HepG2 (cell line): ENCODE results near the gene BSG. TPM values are rescaled to one million over a fixed set of nuclear protein-coding genes. Genes with fewer than 3 reads are reported as not detected.
A peak's percentile ranks its signal among the peaks of the same experiment; 100 is the strongest.

ENCODE experiments used
- ATAC-seq: fragments of 200-7000 bp; cut with Tn5 transposase; 3 replicates; pipeline ENCODE4 v1.9.1; 2020; ENCODE audit warnings: mild to moderate bottlenecking, moderate library complexity
- BruUV-seq: library from RNA; stranded (reverse); fragments of 400-500 nt; replicated peaks from 2 replicates; lab custom pipeline; 2021; lab: Mats Ljungman, UMichigan
- CTCF ChIA-PET: fragments of 300-600 bp; formaldehyde crosslinking; extraction: SDS; loops from one replicate; lab custom pipeline; 2021; ENCODE audit warnings: low total read pairs, inconsistent platforms, low intra/inter-chr PET ratio; lab: Yijun Ruan, JAX
- POLR2A ChIA-PET: fragments of 350-600 bp; sonication (Branson Sonifier 250); formaldehyde crosslinking; loops from one replicate; lab custom pipeline; 2020; ENCODE audit warnings: antibody characterized with exemption, inconsistent platforms; lab: Yijun Ruan, JAX
- DNase-seq: peaks from one replicate; pipeline ENCODE4 v3.0.0-alpha.2; 2015; ENCODE audit warnings: low spot score
- FAIRE-seq: peaks from 3 replicates; lab custom pipeline; 2011; peaks lifted over from hg19 to GRCh38; lab: Jason Lieb, UNC
- H2AFZ ChIP-seq: one replicate; pipeline ENCODE4 v1.6.1; 2011; ENCODE audit warnings: low read length, inconsistent platforms
- H3K27ac ChIP-seq: fragments of 300-600 bp; 3 replicates; pipeline ENCODE4 v1.8.0; 2011; ENCODE audit warnings: mixed run types, mild to moderate bottlenecking, mixed read lengths, low read length, inconsistent platforms; ENCODE audit not compliant: insufficient read depth; ENCODE audit errors: extremely low read length
- H3K27me3 ChIP-seq, 2 experiments: fragments of 200-600 bp in 1 of 2; 2 replicates in 1 of 2; 3 replicates in 1 of 2; pipeline versions ENCODE4 v1.6.0 to v1.8.0; 2011; ENCODE audit warnings: low read length in 2 of 2, mild to moderate bottlenecking in 2 of 2, moderate library complexity in 2 of 2, inconsistent platforms in 1 of 2; ENCODE audit not compliant: insufficient read depth in 2 of 2, control insufficient read depth in 1 of 2
- H3K36me3 ChIP-seq, 2 experiments: fragments of 200-600 bp in 1 of 2; replicated peaks in 1 of 2; 2 replicates in 1 of 2; 3 replicates in 1 of 2; pipeline versions ENCODE4 v1.5.1 to v1.8.0; 2011; ENCODE audit warnings: low read length in 2 of 2, inconsistent platforms in 1 of 2; ENCODE audit not compliant: insufficient read depth in 2 of 2, control insufficient read depth in 1 of 2
- H3K4me1 ChIP-seq: 2 replicates; pipeline ENCODE4 v1.5.1; 2012; ENCODE audit warnings: low read length, inconsistent platforms; ENCODE audit not compliant: insufficient read depth
- H3K4me2 ChIP-seq: 2 replicates; pipeline ENCODE4 v1.6.0; 2011; ENCODE audit warnings: low read depth, low read length, inconsistent platforms
- H3K4me3 ChIP-seq, 3 experiments: fragments of 200-600 bp in 1 of 3; sonication (generic), shearing (Covaris generic) in 1 of 3; replicated peaks in 1 of 3; 2 replicates each; pipeline ENCODE4 v1.5.1; 2011 to 2016; ENCODE audit warnings: low read length in 3 of 3, inconsistent platforms in 2 of 3, low read depth in 2 of 3, mild to moderate bottlenecking in 2 of 3, control low read depth in 1 of 3, mixed read lengths in 1 of 3; ENCODE audit not compliant: insufficient read depth in 1 of 3
- H3K79me2 ChIP-seq: one replicate; pipeline ENCODE4 v1.6.1; 2011; ENCODE audit warnings: low read length, inconsistent platforms; ENCODE audit not compliant: insufficient read depth
- H3K9ac ChIP-seq: 2 replicates; pipeline ENCODE4 v1.6.0; 2011; ENCODE audit warnings: mild to moderate bottlenecking, low read depth, low read length, inconsistent platforms; ENCODE audit not compliant: insufficient read depth
- H3K9me3 ChIP-seq: 2 replicates; pipeline ENCODE4 v1.5.1; 2012; ENCODE audit warnings: mild to moderate bottlenecking, low read length
- H4K20me1 ChIP-seq: 2 replicates; pipeline ENCODE4 v1.6.0; 2011; ENCODE audit warnings: inconsistent platforms, mild to moderate bottlenecking, low read length, moderate library complexity; ENCODE audit not compliant: insufficient read depth
- ATF7-NPFF ChIP-seq: sonication (generic); formaldehyde crosslinking; IDR thresholded peaks from 2 replicates; pipeline ENCODE4 v1.8.1; 2023; ENCODE audit warnings: mild to moderate bottlenecking, low read depth, missing genetic modification reagents, moderate library complexity
- CEBPB ChIP-seq: IDR thresholded peaks from 2 replicates; pipeline ENCODE4 v1.6.1; 2011; ENCODE audit warnings: low read depth, low read length, improper control_type of control experiment, borderline replicate concordance
- HDAC1 ChIP-seq: sonication (generic); formaldehyde crosslinking; IDR thresholded peaks from 2 replicates; pipeline ENCODE4 v1.5.1; 2020; ENCODE audit warnings: mild to moderate bottlenecking, missing genetic modification reagents
- MTA1 ChIP-seq: sonication (generic); formaldehyde crosslinking; IDR thresholded peaks from 2 replicates; pipeline ENCODE4 v1.4.0; 2020; ENCODE audit warnings: missing genetic modification reagents, mild to moderate bottlenecking, borderline replicate concordance
- NFE2L1 ChIP-seq: sonication (generic); formaldehyde crosslinking; IDR thresholded peaks from 2 replicates; pipeline ENCODE4 v1.4.0; 2020; ENCODE audit warnings: missing genetic modification reagents, mild to moderate bottlenecking, borderline replicate concordance
- NFYB ChIP-seq: sonication (generic); formaldehyde crosslinking; IDR thresholded peaks from 2 replicates; pipeline ENCODE4 v1.4.0; 2020; ENCODE audit warnings: missing genetic modification reagents
- PHF8 ChIP-seq: sonication (generic); formaldehyde crosslinking; IDR thresholded peaks from 2 replicates; pipeline ENCODE4 v1.5.0; 2020; ENCODE audit warnings: missing genetic modification reagents
- YEATS4 ChIP-seq: sonication (generic); formaldehyde crosslinking; IDR thresholded peaks from 2 replicates; pipeline ENCODE4 v1.4.0; 2020; ENCODE audit warnings: missing genetic modification reagents, borderline replicate concordance
- ZFP82 ChIP-seq: sonication (generic); formaldehyde crosslinking; IDR thresholded peaks from 2 replicates; pipeline ENCODE4 v1.5.1; 2020; ENCODE audit warnings: mild to moderate bottlenecking, missing genetic modification reagents, borderline replicate concordance
- ZFX ChIP-seq: sonication (generic); formaldehyde crosslinking; IDR thresholded peaks from 2 replicates; pipeline ENCODE4 v1.4.0; 2020; ENCODE audit warnings: mild to moderate bottlenecking, low read depth, missing genetic modification reagents, moderate library complexity
- ZMYM3 ChIP-seq: sonication (generic); formaldehyde crosslinking; IDR thresholded peaks from 2 replicates; pipeline ENCODE4 v1.5.1; 2020; ENCODE audit warnings: mild to moderate bottlenecking, missing genetic modification reagents
- ZNF230 ChIP-seq: sonication (generic); formaldehyde crosslinking; IDR thresholded peaks from 2 replicates; pipeline ENCODE4 v1.4.0; 2020; ENCODE audit warnings: mild to moderate bottlenecking, missing genetic modification reagents
- ZNF720 ChIP-seq: sonication (generic); formaldehyde crosslinking; IDR thresholded peaks from 2 replicates; pipeline ENCODE4 v1.4.0; 2020; ENCODE audit warnings: missing genetic modification reagents
- ZNF883 ChIP-seq: sonication (generic); formaldehyde crosslinking; IDR thresholded peaks from 2 replicates; pipeline ENCODE4 v1.5.1; 2020; ENCODE audit warnings: mild to moderate bottlenecking, missing genetic modification reagents; ENCODE audit errors: not compliant biosample characterization
- whole genome bisulfite sequencing: methylation state at CpG from one replicate; pipeline ENCODE4 v1.1.6; 2017; ENCODE audit warnings: low lambda C conversion rate; 5-methylcytosine and 5-hydroxymethylcytosine counted together
- in situ Hi-C: cut with HindIII; loops from 2 replicates; pipeline ENCODE4 v1.10.0; 2017; ENCODE audit warnings: low pct_unique_long_range_greater_than_20kb; ENCODE audit not compliant: extremely low pct_ligation_motif_present
- intact Hi-C: fragments of 100-400 bp; cut with micrococcal nuclease; formaldehyde crosslinking; loops from one replicate; pipeline ENCODE4 v1.10.0; 2022; ENCODE audit not compliant: unreplicated experiment
- polyA plus RNA-seq, 8 experiments: library from polyadenylated mRNA; depleted of rRNA in 3 of 8; stranded (reverse) in 7 of 8; unstranded in 1 of 8; fragments of >200 nt; fragmentation: Illumina TruSeq in 4 of 8; extraction: Trizol in 4 of 8; gene quantifications; 2 replicates each; pipeline versions ENCODE4 v1.2.1 to v1.2.3, GENCODE V29; 2011 to 2016; ENCODE audit warnings: low read depth in 4 of 8, missing spikeins in 1 of 8, mixed read lengths in 1 of 8; ENCODE audit not compliant: insufficient read depth in 1 of 8
- total RNA-seq, 5 experiments: library from RNA; depleted of rRNA; stranded (reverse); fragments of >200 nt; fragmentation: Illumina TruSeq; extraction: Trizol; gene quantifications; 2 replicates each; pipeline ENCODE4 v1.2.3, GENCODE V29; 2016; ENCODE audit warnings: low read depth in 1 of 5
- TF ChIP-seq, protein P1 (sequence below): sonication (generic); formaldehyde crosslinking; IDR thresholded peaks from 2 replicates; pipeline ENCODE4 v1.4.0; 2020; ENCODE audit warnings: missing genetic modification reagents, low read depth, mild to moderate bottlenecking, borderline replicate concordance

BSG gene
- total and polyA plus RNA-seq, 2 of the 13 experiments (the other 11 are each of a cell fraction or from before 2014, with no cell fraction given), result 309 to 754 TPM

DNA sequence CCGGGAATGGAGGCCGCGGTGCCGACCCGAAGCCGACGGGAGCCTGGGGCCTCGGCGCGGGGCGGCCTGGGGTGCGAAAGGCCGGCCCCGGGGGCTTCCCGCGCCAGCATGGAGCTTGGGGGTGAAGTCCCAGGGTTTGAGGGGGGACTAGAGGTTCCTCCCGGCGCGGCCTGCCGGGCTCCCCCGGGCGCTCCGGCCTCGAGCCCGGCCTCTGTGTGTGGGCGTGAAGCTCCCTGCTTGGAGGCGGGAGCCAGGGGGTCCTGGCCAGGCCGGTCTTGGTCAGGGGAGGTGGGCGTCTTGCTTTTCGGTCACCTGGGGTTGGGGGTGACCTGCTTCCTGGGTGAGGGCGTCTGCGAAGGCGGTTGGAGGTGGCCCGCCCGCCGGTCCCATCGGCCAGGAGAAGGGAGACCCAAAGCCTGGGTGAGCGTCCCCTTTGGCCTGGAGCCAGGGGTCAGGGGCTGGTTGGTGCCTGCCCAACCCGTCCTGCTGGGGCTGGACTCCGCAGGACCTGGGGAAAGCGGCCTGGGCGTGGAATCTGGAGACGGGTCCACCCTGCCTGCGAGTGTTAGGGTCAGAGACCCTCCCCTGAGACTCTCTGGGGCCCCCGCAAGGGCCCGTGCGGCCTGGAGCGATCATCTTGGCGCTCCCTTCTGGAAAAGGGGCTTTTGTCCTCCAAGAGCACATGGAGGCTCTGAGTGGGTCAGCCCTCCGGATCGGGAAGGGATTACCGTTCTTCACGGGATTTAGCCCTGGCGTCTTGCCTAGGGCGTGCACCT is 535 bp downstream of the BSG start (continued):
- TF ChIP-seq CEBPB, result no peak

GRCh38 chr19:573519-573825 is 1.1 kb downstream of the BSG start:
- peak overlapping the region; percentile 69 for H3K27ac ChIP-seq
- peaks cover 54% of the 10 kb centered on the region for H4K20me1 ChIP-seq
- H3K4me2 ChIP-seq, result peak overlapping the region; percentile 79
- H2AFZ ChIP-seq, result no peak overlapping the region
- H3K4me3 ChIP-seq, result peak overlapping the region; percentile 90 to 99 (median 96)
- H3K4me1 ChIP-seq, result peaks cover 26% of the 10 kb centered on the region
- ATAC-seq (no peak), DNase-seq (no peak), FAIRE-seq (no peak)
- H3K36me3 ChIP-seq, result peaks cover 6 to 14% of the 10 kb centered on the region in 2 experiments; a peak in 4 of 5 replicates
- intact Hi-C loops, result no loop called here
- no peaks in the 10 kb centered on the region for H3K9me3 ChIP-seq
- TF ChIP-seq ZMYM3 (CRISPR knock-in tag), result 0 out of 2 replicates have a peak, but pooled peaks have one; percentile 10
- TF ChIP-seq PHF8 (CRISPR knock-in tag), result no peak; the same call in 1 of the 2 replicates
- TF ChIP-seq ZFX (CRISPR knock-in tag), result 0 out of 2 replicates have a peak, but pooled peaks have one; percentile 2
- no peak for TF ChIP-seq YEATS4 (CRISPR knock-in tag)
- TF ChIP-seq HDAC1 (CRISPR knock-in tag), result 0 out of 2 replicates have a peak, but pooled peaks have one; percentile 5
- TF ChIP-seq, protein P1, sequence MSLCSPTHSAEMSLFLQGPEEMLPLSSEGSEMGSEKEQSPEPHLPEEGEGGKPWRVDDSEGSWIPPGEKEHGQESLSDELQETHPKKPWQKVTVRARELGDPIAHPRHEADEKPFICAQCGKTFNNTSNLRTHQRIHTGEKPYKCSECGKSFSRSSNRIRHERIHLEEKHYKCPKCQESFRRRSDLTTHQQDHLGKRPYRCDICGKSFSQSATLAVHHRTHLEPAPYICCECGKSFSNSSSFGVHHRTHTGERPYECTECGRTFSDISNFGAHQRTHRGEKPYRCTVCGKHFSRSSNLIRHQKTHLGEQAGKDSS (CRISPR knock-in tag), result 0 out of 2 replicates have a peak, but pooled peaks have one; percentile 4
- peak; percentile 1 for TF ChIP-seq ZNF883
- no peak for TF ChIP-seq ZFP82 (CRISPR knock-in tag)
- TF ChIP-seq NFYB, result no peak
- no peak for TF ChIP-seq NFE2L1 (CRISPR knock-in tag)
- TF ChIP-seq ATF7-NPFF (CRISPR knock-in tag), result 0 out of 2 replicates have a peak, but pooled peaks have one; percentile 13
- 0 out of 2 replicates have a peak, but pooled peaks have one; percentile 10 for TF ChIP-seq MTA1 (CRISPR knock-in tag)
- no peak for TF ChIP-seq ZNF720 (CRISPR knock-in tag)
- TF ChIP-seq ZNF230 (CRISPR knock-in tag), result 0 out of 2 replicates have a peak, but pooled peaks have one; percentile 23
- 0% methylated on average over 11 of the region's 15 CpGs for WGBS
- BruUV-seq, result no TSS peak
- ChIA-PET CTCF (no interaction called here), POLR2A (interaction anchor here (3.1 to 4.3 kb wide), 2 partner anchors 17 to 41 kb away, joined by 13 to 45 read pairs; no protein-coding TSS in a partner anchor)
- H3K79me2 ChIP-seq, result peaks cover 61% of the 10 kb centered on the region
- peak overlapping the region; percentile 95 for H3K9ac ChIP-seq
- no peaks in the 10 kb centered on the region; a peak in 1 of 5 replicates for H3K27me3 ChIP-seq
- in situ Hi-C loops, result no loop called here
